GM23338 (cell line): ENCODE data around the gene TRIM44.

ENCODE experiments used
- EZH2phosphoT487 ChIP-seq: fragments of 200-600 bp; sonication (generic); IDR thresholded peaks from one replicate; pipeline ENCODE4 v1.8.1; 2018; ENCODE audit warnings: antibody characterized with exemption; ENCODE audit not compliant: unreplicated experiment
- REST ChIP-seq: IDR thresholded peaks from one replicate; pipeline ENCODE4 v1.6.1; 2018; ENCODE audit warnings: antibody characterized with exemption; ENCODE audit not compliant: unreplicated experiment
- TF ChIP-seq, protein P1 (sequence below), 2 experiments: fragments of 200-600 bp in 1 of 2; sonication (generic) in 1 of 2; conservative IDR thresholded peaks; 2 replicates each; pipeline versions ENCODE4 v1.5.1 to v1.6.1; 2016 to 2017; ENCODE audit warnings: antibody characterized with exemption in 2 of 2, low read depth in 2 of 2, mild to moderate bottlenecking in 2 of 2, moderate library complexity in 1 of 2

DNA sequence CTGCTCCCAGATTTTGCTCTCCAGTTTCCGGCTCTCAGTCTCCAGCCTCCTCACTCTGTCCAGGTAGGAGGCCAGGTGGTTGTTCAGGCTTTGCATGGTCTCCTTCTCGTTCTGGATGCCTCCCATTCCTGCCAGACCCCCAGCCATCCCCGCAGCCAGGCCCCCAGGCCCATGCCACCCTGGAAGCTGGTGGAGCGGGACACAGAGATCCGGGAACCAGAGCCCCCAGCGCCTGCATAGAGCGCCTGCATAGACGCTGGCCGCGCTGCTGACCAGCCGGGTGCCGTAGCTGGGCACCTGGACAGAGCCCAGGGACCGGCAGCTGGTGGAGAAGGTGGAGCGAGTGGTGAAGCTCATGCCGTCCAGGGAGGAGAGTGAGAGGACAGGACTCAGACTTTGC, 198.6 kb downstream of the TRIM44 start:
- TF ChIP-seq, protein P1, sequence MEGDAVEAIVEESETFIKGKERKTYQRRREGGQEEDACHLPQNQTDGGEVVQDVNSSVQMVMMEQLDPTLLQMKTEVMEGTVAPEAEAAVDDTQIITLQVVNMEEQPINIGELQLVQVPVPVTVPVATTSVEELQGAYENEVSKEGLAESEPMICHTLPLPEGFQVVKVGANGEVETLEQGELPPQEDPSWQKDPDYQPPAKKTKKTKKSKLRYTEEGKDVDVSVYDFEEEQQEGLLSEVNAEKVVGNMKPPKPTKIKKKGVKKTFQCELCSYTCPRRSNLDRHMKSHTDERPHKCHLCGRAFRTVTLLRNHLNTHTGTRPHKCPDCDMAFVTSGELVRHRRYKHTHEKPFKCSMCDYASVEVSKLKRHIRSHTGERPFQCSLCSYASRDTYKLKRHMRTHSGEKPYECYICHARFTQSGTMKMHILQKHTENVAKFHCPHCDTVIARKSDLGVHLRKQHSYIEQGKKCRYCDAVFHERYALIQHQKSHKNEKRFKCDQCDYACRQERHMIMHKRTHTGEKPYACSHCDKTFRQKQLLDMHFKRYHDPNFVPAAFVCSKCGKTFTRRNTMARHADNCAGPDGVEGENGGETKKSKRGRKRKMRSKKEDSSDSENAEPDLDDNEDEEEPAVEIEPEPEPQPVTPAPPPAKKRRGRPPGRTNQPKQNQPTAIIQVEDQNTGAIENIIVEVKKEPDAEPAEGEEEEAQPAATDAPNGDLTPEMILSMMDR (conservative IDR thresholded peaks at IDR 0.05; ENCODE audit: low read depth in 2 of 2), result no peak
- TF ChIP-seq EZH2phosphoT487, result no peak
- TF ChIP-seq REST, result no peak
